HL-60 (cell line): Measurements from ENCODE around the gene SPAG17.

Experiments used
- CTCF ChIP-seq: IDR thresholded peaks from one replicate; pipeline ENCODE4 v1.5.1; 2011; ENCODE audit warnings: low read length, control low read depth, inconsistent platforms; ENCODE audit not compliant: insufficient read depth
- GABPA ChIP-seq: IDR thresholded peaks from 2 replicates; pipeline ENCODE4 v1.6.1; 2012; ENCODE audit warnings: low read depth
- POLR2AphosphoS5 ChIP-seq: IDR thresholded peaks from 2 replicates; pipeline ENCODE4 v1.6.1; 2012; ENCODE audit warnings: low read depth
- REST ChIP-seq: IDR thresholded peaks from 2 replicates; pipeline ENCODE4 v1.6.1; 2012; ENCODE audit warnings: low read depth; ENCODE audit not compliant: insufficient replicate concordance

- TF ChIP-seq CTCF: no peak
- no peak for TF ChIP-seq REST
- TF ChIP-seq POLR2AphosphoS5: no peak
- no peak for TF ChIP-seq GABPA
These were observed 280.5 kb downstream of the SPAG17 start for GRCh38 chr1:117904485-117904884.
